GM18519 (cell line): ENCODE data around the gene SLC66A1.
"Not testable (repeated sequence)": the region's sequence is repeated elsewhere in the genome, so short reads cannot be mapped to it uniquely, and the experiment has no call there.

ENCODE experiments used
- ATAC-seq: cut with Tn5 transposase; IDR thresholded peaks from one replicate; pipeline ENCODE4 v1.9.1; 2021; ENCODE audit warnings: mild to moderate bottlenecking, moderate library complexity; ENCODE audit not compliant: unreplicated experiment, low FRiP score

SLC66A1 gene

GRCh38 chr1:19300211-19300610 is 11.9 kb upstream of the SLC66A1 start:
- ATAC-seq = no peak

GRCh38 chr1:19304081-19304480 is 8.0 kb upstream of the SLC66A1 start:
- not testable (repeated sequence) for ATAC-seq

GRCh38 chr1:19305880-19306279 is 6.2 kb upstream of the SLC66A1 start:
- ATAC-seq = no peak

- ATAC-seq = no peak
Measured at GRCh38 chr1:19306941-19307340, 5.2 kb upstream of the SLC66A1 start.

- ATAC-seq = no peak
Measured at GRCh38 chr1:19307794-19308508, 4.2 kb upstream of the SLC66A1 start.

- no peak for ATAC-seq
Measured at GRCh38 chr1:19308509-19308907, 3.6 kb upstream of the SLC66A1 start.

- no peak for ATAC-seq
Measured at GRCh38 chr1:19309123-19309813, 2.9 kb upstream of the SLC66A1 start.

GRCh38 chr1:19310061-19310460 is 2.1 kb upstream of the SLC66A1 start:
- no peak for ATAC-seq

GRCh38 chr1:19310720-19311502 is 1.2 kb upstream of the SLC66A1 start:
- no peak for ATAC-seq

- ATAC-seq = no peak
Measured at GRCh38 chr1:19311503-19311930, 609 bp upstream of the SLC66A1 start.

GRCh38 chr1:19312782-19313635 is 883 bp downstream of the SLC66A1 start:
- peak; percentile 3 for ATAC-seq

GRCh38 chr1:19313636-19313959 is 1.5 kb downstream of the SLC66A1 start:
- ATAC-seq = no peak

GRCh38 chr1:19313961-19314882 is 2.1 kb downstream of the SLC66A1 start:
- ATAC-seq = no peak

- ATAC-seq = no peak
Measured at GRCh38 chr1:19315378-19316198, 3.5 kb downstream of the SLC66A1 start.

- no peak for ATAC-seq
Measured at GRCh38 chr1:19317126-19317910, 5.2 kb downstream of the SLC66A1 start.

- no peak for ATAC-seq
Measured at GRCh38 chr1:19319196-19319595, 7.1 kb downstream of the SLC66A1 start.

GRCh38 chr1:19321071-19321470 is 8.9 kb downstream of the SLC66A1 start:
- ATAC-seq = no peak

- ATAC-seq = no peak
Measured at GRCh38 chr1:19322481-19322880, 10.4 kb downstream of the SLC66A1 start.
